GM12891 (cell line): ENCODE measurements around the gene PIK3R3.

Source experiments
- DNase-seq: peaks from one replicate; pipeline ENCODE4 v3.0.0; 2011; ENCODE audit warnings: low spot score; ENCODE audit not compliant: insufficient read length
- FAIRE-seq: peaks from 2 replicates; lab custom pipeline; 2011; peaks lifted over from hg19 to GRCh38; lab: Jason Lieb, UNC
- PAX5 ChIP-seq: IDR thresholded peaks from 2 replicates; pipeline ENCODE4 v1.6.1; 2011; ENCODE audit warnings: low read length, moderate library complexity, mild to moderate bottlenecking; ENCODE audit not compliant: insufficient read depth, severe bottlenecking
- POLR2A ChIP-seq: IDR thresholded peaks from 2 replicates; pipeline ENCODE4 v1.6.1; 2011; ENCODE audit warnings: low read depth, low read length, control low read depth
- POLR2AphosphoS5 ChIP-seq: IDR thresholded peaks from 2 replicates; pipeline ENCODE4 v1.6.1; 2011; ENCODE audit warnings: low read depth, low read length, control low read depth
- POU2F2 ChIP-seq: IDR thresholded peaks from 2 replicates; pipeline ENCODE4 v1.6.1; 2011; ENCODE audit warnings: low read depth, mild to moderate bottlenecking, control low read depth, low read length, moderate library complexity
- SPI1 ChIP-seq: IDR thresholded peaks from 2 replicates; pipeline ENCODE4 v1.6.1; 2011; ENCODE audit warnings: low read depth, low read length, control low read depth
- TAF1 ChIP-seq: IDR thresholded peaks from 2 replicates; pipeline ENCODE4 v1.6.1; 2011; ENCODE audit warnings: low read depth, low read length, control low read depth

The PIK3R3 gene

GRCh38 chr1:46044116-46044515 is 88.3 kb downstream of the PIK3R3 start:
- no peak for DNase-seq
- FAIRE-seq: no peak
- no peak for TF ChIP-seq TAF1
- no peak for TF ChIP-seq POU2F2
- TF ChIP-seq POLR2A: no peak
- no peak for TF ChIP-seq POLR2AphosphoS5
- TF ChIP-seq SPI1: no peak
- TF ChIP-seq PAX5: no peak

GRCh38 chr1:46043458-46044017 is 88.9 kb downstream of the PIK3R3 start:
- no peak for TF ChIP-seq POU2F2
- TF ChIP-seq POLR2A: no peak
- TF ChIP-seq POLR2AphosphoS5: no peak
- no peak for TF ChIP-seq TAF1
- peak; percentile 99 for TF ChIP-seq SPI1
- peak; percentile 59 for TF ChIP-seq PAX5
- DNase-seq (no peak), FAIRE-seq (peak; percentile 97)

DNA sequence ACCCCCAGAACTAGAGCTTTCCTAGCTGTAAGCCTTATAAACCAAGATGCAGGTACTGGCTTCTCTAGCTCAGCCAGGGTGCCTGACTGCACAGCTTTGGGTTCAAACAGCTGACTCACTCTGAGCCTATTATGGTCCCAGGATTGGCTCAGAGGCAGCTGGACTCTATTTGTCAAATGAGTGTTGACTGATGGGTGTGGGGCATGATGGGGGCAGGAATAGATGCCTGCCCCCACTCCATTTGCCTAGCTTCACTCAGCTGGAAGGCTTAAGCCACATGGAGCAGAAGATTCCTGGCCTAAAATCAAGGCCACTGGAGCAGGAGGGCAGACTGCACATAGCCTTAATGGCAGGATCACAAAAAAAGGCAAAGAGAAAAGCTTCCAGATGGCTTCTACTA is 90.5 kb downstream of the PIK3R3 start:
- FAIRE-seq (peak; percentile 55), DNase-seq (no peak)
- TF ChIP-seq POU2F2 (no peak), POLR2A (no peak), POLR2AphosphoS5 (no peak)

DNA sequence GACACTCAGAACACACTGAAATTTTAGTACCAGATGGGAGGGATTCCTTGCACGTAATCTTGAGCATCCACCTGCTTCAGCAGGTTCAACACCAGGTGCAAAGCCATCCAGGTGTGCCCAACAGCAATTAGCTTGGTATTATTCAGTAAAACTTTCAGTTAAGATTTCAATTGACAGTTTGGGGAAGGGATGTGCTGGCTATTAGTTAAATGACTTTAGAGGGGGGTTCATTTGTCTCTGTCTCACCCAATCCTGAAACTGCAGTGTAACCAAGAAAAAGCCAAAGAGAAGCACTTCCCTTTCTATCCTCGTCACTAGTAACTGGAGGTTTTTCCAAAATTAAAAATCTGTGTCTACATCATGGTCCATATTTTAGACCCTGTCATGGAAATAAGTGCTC is 90.9 kb downstream of the PIK3R3 start:
- DNase-seq (no peak), FAIRE-seq (no peak)
- TF ChIP-seq POU2F2 (no peak), SPI1 (peak; percentile 79), POLR2A (no peak)

GRCh38 chr1:46039571-46040052 is 92.8 kb downstream of the PIK3R3 start:
- DNase-seq (no peak), FAIRE-seq (no peak)
- TF ChIP-seq POLR2A (no peak), POLR2AphosphoS5 (no peak), PAX5 (no peak), SPI1 (no peak), POU2F2 (no peak), TAF1 (no peak)

GRCh38 chr1:46036894-46037839 is 95.3 kb downstream of the PIK3R3 start:
- FAIRE-seq (peak; percentile 87), DNase-seq (peak; percentile 71)
- TF ChIP-seq POLR2A (peak; percentile 77), POU2F2 (peak; percentile 97), SPI1 (peak; percentile 9; the same call in 1 of the 2 replicates), POLR2AphosphoS5 (peak; percentile 54; the same call in 1 of the 2 replicates), PAX5 (no peak)

GRCh38 chr1:46034601-46035516 is 97.6 kb downstream of the PIK3R3 start:
- FAIRE-seq (no peak), DNase-seq (no peak)
- no peak for TF ChIP-seq POLR2AphosphoS5
- no peak for TF ChIP-seq POLR2A
- TF ChIP-seq PAX5: no peak
- TF ChIP-seq TAF1: no peak
- no peak for TF ChIP-seq SPI1
- TF ChIP-seq POU2F2: no peak

- DNase-seq (no peak), FAIRE-seq (no peak)
- no peak for TF ChIP-seq POLR2A
- no peak for TF ChIP-seq TAF1
- no peak for TF ChIP-seq PAX5
- no peak for TF ChIP-seq POU2F2
- no peak for TF ChIP-seq SPI1
- TF ChIP-seq POLR2AphosphoS5: no peak
Observed at GRCh38 chr1:46030876-46031660, 101.4 kb downstream of the PIK3R3 start.
